Sigmoid colon (tissue), 7 donors: Measurements from ENCODE around the gene IGF2BP3. TPM values are rescaled to one million over a fixed set of nuclear protein-coding genes. Genes with fewer than 3 reads are reported as not detected.
A peak's percentile ranks its signal among the peaks of the same experiment; 100 is the strongest.

Experiments
- DNase-seq: peaks from one replicate; pipeline ENCODE4 v3.0.0-alpha.2; 2019
- H3K27ac ChIP-seq, 4 donors: fragments of 200-600 bp; sonication (generic); one replicate each; pipeline ENCODE4 v1.5.1; 2016 to 2019; ENCODE audit warnings: mild to moderate bottlenecking in 1 of 4
- H3K27me3 ChIP-seq, 3 donors: fragments of 200-600 bp; sonication (generic); one replicate each; pipeline ENCODE4 v1.5.1; 2019; ENCODE audit warnings: mild to moderate bottlenecking in 1 of 3
- H3K36me3 ChIP-seq, 4 donors: fragments of 200-600 bp; sonication (generic); one replicate each; pipeline ENCODE4 v1.5.1; 2016 to 2019
- H3K4me1 ChIP-seq, 4 donors: fragments of 200-600 bp; sonication (generic); one replicate each; pipeline ENCODE4 v1.5.1; 2017 to 2019
- H3K4me3 ChIP-seq, 4 donors: fragments of 200-600 bp; sonication (generic); one replicate each; pipeline ENCODE4 v1.5.1; 2017 to 2019; ENCODE audit warnings: mild to moderate bottlenecking in 2 of 4, moderate library complexity in 1 of 4
- H3K9me3 ChIP-seq, 4 donors: fragments of 200-600 bp in 3 of 4; sonication (generic) in 3 of 4; one replicate each; pipeline versions ENCODE4 v1.5.1 to v1.6.1; 2013 to 2019
- EP300 ChIP-seq, 4 donors: sonication (generic); formaldehyde crosslinking; IDR thresholded peaks; one replicate each; pipeline ENCODE4 v1.6.1; 2017; ENCODE audit warnings: antibody characterized with exemption in 4 of 4
- POLR2A ChIP-seq, 2 donors: fragments of 450-650 bp; IDR thresholded peaks; one replicate each; pipeline ENCODE4 v1.6.1; 2016; ENCODE audit warnings: antibody characterized with exemption in 2 of 2, mild to moderate bottlenecking in 2 of 2, moderate library complexity in 2 of 2
- POLR2AphosphoS5 ChIP-seq, 4 donors: sonication (generic); formaldehyde crosslinking; IDR thresholded peaks; one replicate each; pipeline ENCODE4 v1.6.1; 2017; ENCODE audit warnings: antibody characterized with exemption in 4 of 4
- WGBS, 2 donors: extraction: QIAGEN DNeasy Blood & Tissue Kit; methylation state at CpG; one replicate each; pipeline ENCODE4 v1.1.7; 2013; 5-methylcytosine and 5-hydroxymethylcytosine counted together
- intact Hi-C: fragments of 100-400 bp; cut with DNase I; formaldehyde crosslinking; loops from one replicate; pipeline ENCODE4 v1.15.1; 2023
- polyA plus RNA-seq, 3 donors: library from polyadenylated mRNA; stranded (reverse); fragments of 200-250 nt; gene quantifications; one replicate each; pipeline ENCODE4 v1.2.3, GENCODE V29; 2013
- total RNA-seq, 4 donors: library from RNA; depleted of rRNA; stranded (reverse); fragments of >200 nt; gene quantifications; one replicate each; pipeline ENCODE4 v1.1.0, GENCODE V29; 2016
- TF ChIP-seq, protein P1 (sequence below), 4 experiments: fragments of 450-650 bp in 3 of 4; fragments of 200-600 bp in 1 of 4; IDR thresholded peaks; one replicate each; pipeline ENCODE4 v1.5.1; 2016 to 2019; ENCODE audit warnings: antibody characterized with exemption in 4 of 4, mild to moderate bottlenecking in 3 of 4, moderate library complexity in 2 of 4
- donor health status: healthy with polysubstance abuse.
- donor health status: Bipolar disorder and iron deficiency.
- donor health status: healthy.

The IGF2BP3 gene
- total and polyA plus RNA-seq, 7 donors = under 0.01 to 1.9 (median 1.2) TPM; not detected in 2

DNA sequence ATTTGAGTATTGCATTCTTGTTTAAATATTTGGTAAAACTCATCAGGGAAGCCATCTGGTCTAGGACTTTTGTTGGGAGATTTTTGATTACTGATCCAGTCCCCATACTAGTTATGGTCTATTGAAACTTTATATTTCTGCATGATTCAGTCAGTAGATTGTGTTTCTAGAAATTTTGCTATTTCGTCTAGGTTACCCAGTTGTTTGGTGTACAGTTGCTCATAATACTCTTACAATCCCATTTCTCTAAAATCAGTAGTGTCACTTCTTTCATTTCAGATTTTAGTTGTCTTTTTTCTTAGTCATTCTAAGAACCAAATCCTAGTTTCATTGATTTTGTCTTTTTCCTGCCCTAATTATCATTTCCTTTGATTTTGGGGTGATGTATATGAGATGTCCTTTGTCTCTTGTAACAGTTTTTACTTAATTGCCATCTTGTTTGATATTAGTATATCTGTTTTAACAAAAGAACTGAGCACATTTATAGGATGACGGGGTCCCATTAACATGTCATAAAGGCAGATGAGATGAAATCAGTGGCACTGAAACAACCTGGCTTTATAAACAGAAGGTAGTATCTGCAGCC is 163.3 kb downstream of the IGF2BP3 start:
- 89 to 92% methylated on average over 2 of the region's 2 CpGs for WGBS, 2 donors
- no peak for DNase-seq
- H3K36me3 ChIP-seq = peaks cover 0 to 74% (median 5%) of the 10 kb centered on the region in 4 donors
- no peaks in the 10 kb centered on the region for H3K27me3 ChIP-seq
- no peak overlapping the region for H3K27ac ChIP-seq
- no peak for TF ChIP-seq POLR2A (IDR thresholded peaks at IDR 0.05)
- TF ChIP-seq, protein P1, sequence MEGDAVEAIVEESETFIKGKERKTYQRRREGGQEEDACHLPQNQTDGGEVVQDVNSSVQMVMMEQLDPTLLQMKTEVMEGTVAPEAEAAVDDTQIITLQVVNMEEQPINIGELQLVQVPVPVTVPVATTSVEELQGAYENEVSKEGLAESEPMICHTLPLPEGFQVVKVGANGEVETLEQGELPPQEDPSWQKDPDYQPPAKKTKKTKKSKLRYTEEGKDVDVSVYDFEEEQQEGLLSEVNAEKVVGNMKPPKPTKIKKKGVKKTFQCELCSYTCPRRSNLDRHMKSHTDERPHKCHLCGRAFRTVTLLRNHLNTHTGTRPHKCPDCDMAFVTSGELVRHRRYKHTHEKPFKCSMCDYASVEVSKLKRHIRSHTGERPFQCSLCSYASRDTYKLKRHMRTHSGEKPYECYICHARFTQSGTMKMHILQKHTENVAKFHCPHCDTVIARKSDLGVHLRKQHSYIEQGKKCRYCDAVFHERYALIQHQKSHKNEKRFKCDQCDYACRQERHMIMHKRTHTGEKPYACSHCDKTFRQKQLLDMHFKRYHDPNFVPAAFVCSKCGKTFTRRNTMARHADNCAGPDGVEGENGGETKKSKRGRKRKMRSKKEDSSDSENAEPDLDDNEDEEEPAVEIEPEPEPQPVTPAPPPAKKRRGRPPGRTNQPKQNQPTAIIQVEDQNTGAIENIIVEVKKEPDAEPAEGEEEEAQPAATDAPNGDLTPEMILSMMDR (IDR thresholded peaks at IDR 0.05) = no peak
- TF ChIP-seq EP300 (IDR thresholded peaks at IDR 0.05) = no peak
- no peak for TF ChIP-seq POLR2AphosphoS5 (IDR thresholded peaks at IDR 0.05)
- intact Hi-C loops = no loop called here
- peaks cover 0 to 18% (median 10%) of the 10 kb centered on the region in 4 donors for H3K4me1 ChIP-seq
- H3K9me3 ChIP-seq = no peaks in the 10 kb centered on the region
- no peak overlapping the region for H3K4me3 ChIP-seq

GRCh38 chr7:23299770-23300300 is 170.5 kb downstream of the IGF2BP3 start:
- Histone ChIP-seq H3K36me3 (peaks cover 0 to 34% (median 0%) of the 10 kb centered on the region in 4 donors), H3K27ac (peak overlapping the region; percentile 81 to 90 (median 88)), H3K27me3 (no peaks in the 10 kb centered on the region), H3K4me3 (peak overlapping the region; percentile 91 to 94 (median 92)), H3K9me3 (no peaks in the 10 kb centered on the region), H3K4me1 (peaks cover 0 to 50% (median 41%) of the 10 kb centered on the region in 4 donors)
- TF ChIP-seq POLR2AphosphoS5 (IDR thresholded peaks at IDR 0.05) = no peak
- TF ChIP-seq POLR2A (IDR thresholded peaks at IDR 0.05) = no peak
- TF ChIP-seq EP300 (IDR thresholded peaks at IDR 0.05) = no peak
- TF ChIP-seq, protein P1 (IDR thresholded peaks at IDR 0.05) = no peak
- no peak for DNase-seq
- 7 to 14% methylated on average over 12 of the region's 12 CpGs for WGBS, 2 donors
- intact Hi-C loops = loop anchor here (2.0 to 10.0 kb wide), 4 partner anchors 117 to 385 kb away; partner anchors contain the start of genes FAM221A, KLHL7, NUP42 and TRA2A

GRCh38 chr7:23298885-23299769 is 171.2 kb downstream of the IGF2BP3 start, which contains the start of gene MALSU1:
TSS of gene MALSU1 (plus strand) at chr7:23299339. CDS start at chr7:23299353, 14 bp downstream.
- intact Hi-C loops = loop anchor here (2.0 to 10.0 kb wide), 4 partner anchors 116 to 386 kb away; partner anchors contain the start of genes FAM221A, KLHL7, NUP42 and TRA2A
- peak within 1 kb of the TSS; percentile 91 to 94 (median 92) for H3K4me3 ChIP-seq
- H3K27me3 ChIP-seq = no peaks in the 10 kb centered on the region
- peaks cover 0 to 50% (median 40%) of the 10 kb centered on the region in 4 donors for H3K4me1 ChIP-seq
- H3K36me3 ChIP-seq = peaks cover 0 to 27% (median 0%) of the 10 kb centered on the region in 4 donors
- H3K27ac ChIP-seq = peak within 1 kb of the TSS; percentile 81 to 90 (median 88)
- peak; percentile 98 for DNase-seq
- WGBS, 2 donors = 1 to 2% methylated on average over 59 of the region's 59 CpGs
- TF ChIP-seq, protein P1 (IDR thresholded peaks at IDR 0.05) = no peak
- TF ChIP-seq EP300 (IDR thresholded peaks at IDR 0.05) = peak in 1 of 4 donors; percentile 45
- TF ChIP-seq POLR2A (IDR thresholded peaks at IDR 0.05) = peak; percentile 79 to 83
- peak; percentile 86 to 97 (median 95) for TF ChIP-seq POLR2AphosphoS5 (IDR thresholded peaks at IDR 0.05)
- H3K9me3 ChIP-seq = no peaks in the 10 kb centered on the region

DNA sequence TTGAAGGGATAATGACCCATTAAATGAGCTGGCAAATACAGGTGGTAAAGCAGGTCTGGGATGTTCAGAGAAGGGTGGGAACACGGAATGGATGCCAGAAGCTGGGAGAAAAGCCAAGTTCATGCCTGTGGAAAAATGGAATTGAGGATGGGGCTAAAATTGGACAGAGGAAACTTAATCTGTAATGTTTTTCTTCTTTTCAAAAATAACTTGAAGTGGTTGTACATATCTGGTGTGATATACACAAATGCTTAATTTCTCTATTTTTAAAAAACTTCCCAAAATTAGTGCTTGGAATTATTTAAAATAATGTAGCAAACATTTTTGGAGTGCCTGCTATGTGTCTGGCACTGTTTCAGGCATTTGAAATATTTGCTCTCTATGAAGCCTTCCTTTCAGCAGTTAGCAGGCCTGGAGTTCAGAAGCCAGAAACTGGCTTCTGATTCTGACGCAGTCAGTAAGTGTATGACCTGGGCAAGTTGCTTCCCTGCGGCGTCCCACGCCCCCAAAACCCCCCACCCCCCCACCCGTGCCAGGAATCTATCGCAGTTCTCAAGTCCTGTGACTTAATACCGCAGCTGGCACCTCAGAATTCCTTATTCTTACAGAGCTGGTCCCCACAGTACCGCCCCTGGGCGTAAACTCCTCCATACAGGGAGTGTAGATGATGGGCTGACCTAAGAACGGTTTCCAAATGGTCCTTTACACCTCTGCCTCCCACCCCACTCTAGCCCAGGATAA is 172.0 kb downstream of the IGF2BP3 start:
- peaks cover 0 to 19% (median 0%) of the 10 kb centered on the region in 4 donors for H3K36me3 ChIP-seq
- H3K4me1 ChIP-seq = peaks cover 0 to 43% (median 36%) of the 10 kb centered on the region in 4 donors
- peak overlapping the region; percentile 81 to 90 (median 88) for H3K27ac ChIP-seq
- WGBS, 2 donors = 87 to 89% methylated on average over 11 of the region's 11 CpGs
- H3K27me3 ChIP-seq = no peaks in the 10 kb centered on the region
- no peak for DNase-seq
- H3K9me3 ChIP-seq = no peaks in the 10 kb centered on the region
- TF ChIP-seq POLR2A (IDR thresholded peaks at IDR 0.05) = no peak
- TF ChIP-seq, protein P1 (IDR thresholded peaks at IDR 0.05) = no peak
- TF ChIP-seq POLR2AphosphoS5 (IDR thresholded peaks at IDR 0.05) = no peak
- no peak for TF ChIP-seq EP300 (IDR thresholded peaks at IDR 0.05)
- intact Hi-C loops = loop anchor here (2.0 to 10.0 kb wide), 4 partner anchors 116 to 386 kb away; partner anchors contain the start of genes FAM221A, KLHL7, NUP42 and TRA2A
- peak overlapping the region; percentile 91 to 94 (median 92) for H3K4me3 ChIP-seq
